NCI-H460 (cell line): Measurements from ENCODE around the gene MATCAP1. TPM values are rescaled to one million over a fixed set of nuclear protein-coding genes. Genes with fewer than 3 reads are reported as not detected.

Source experiments
- DNase-seq: peaks from one replicate; pipeline ENCODE4 v3.0.0-alpha.2; 2016; ENCODE audit warnings: low read depth; ENCODE audit errors: extremely low read depth
- polyA plus RNA-seq: library from polyadenylated mRNA; depleted of rRNA; stranded (reverse); fragments of >200 nt; gene quantifications from 2 replicates; pipeline ENCODE4 v1.2.3, GENCODE V29; 2014; cell fraction: nucleus; rRNA removed
- total RNA-seq: library from RNA; depleted of rRNA; stranded (reverse); fragments of >200 nt; shearing (Covaris generic); gene quantifications from 2 replicates; pipeline ENCODE4 v1.2.3, GENCODE V29; 2014; rRNA removed

MATCAP1 gene
- total RNA-seq = 9.6 and 10.8 TPM in 2 replicates
- 234 and 252 TPM in 2 replicates for polyA plus RNA-seq

DNA sequence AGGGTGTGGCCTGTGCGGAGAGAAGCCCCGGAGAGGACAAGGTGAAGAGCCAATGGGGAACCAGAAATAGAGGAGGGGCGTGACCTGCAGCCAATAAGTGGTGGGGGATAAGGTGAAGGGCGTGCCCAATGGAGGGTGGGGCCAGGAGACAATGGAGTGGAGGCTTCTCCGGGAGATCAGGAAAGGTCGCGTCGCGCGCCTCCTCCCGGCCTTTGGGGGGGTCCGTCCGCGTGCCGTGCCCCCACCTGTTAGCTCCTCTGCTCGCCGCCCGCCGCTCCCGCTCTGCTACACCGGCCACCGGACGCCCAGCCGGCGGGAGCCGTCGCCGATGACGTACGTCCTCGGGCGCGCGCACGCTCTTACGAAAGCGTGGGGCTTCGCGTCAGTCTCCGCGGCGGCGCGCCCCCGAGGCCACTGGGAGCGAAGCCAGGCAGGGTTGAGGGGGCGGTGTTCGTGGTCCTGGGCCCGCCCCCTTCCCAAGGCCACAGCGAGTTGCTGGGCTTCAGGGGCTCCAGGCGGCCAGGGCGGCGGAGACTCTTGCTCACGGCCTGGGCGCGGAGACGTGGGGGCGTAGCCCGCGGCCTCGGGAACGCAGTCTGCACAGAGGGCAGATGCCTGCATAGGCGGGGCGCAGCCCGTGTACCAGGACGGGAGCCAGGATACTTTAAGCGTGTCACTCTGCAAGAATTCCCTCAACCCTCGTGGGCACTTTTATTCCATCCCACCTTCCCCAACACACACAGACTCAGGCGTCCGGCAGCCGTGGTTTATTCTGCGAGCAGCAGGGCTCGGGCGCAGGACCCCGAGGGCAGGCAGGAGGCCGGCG is at the start of gene MATCAP1:
Gene MATCAP1, minus strand, starts transcription at position 337 of the 826 bp plus-strand sequence. CDS start 3,353 bp downstream, outside the sequence.
- DNase-seq = peak; percentile 99

DNA sequence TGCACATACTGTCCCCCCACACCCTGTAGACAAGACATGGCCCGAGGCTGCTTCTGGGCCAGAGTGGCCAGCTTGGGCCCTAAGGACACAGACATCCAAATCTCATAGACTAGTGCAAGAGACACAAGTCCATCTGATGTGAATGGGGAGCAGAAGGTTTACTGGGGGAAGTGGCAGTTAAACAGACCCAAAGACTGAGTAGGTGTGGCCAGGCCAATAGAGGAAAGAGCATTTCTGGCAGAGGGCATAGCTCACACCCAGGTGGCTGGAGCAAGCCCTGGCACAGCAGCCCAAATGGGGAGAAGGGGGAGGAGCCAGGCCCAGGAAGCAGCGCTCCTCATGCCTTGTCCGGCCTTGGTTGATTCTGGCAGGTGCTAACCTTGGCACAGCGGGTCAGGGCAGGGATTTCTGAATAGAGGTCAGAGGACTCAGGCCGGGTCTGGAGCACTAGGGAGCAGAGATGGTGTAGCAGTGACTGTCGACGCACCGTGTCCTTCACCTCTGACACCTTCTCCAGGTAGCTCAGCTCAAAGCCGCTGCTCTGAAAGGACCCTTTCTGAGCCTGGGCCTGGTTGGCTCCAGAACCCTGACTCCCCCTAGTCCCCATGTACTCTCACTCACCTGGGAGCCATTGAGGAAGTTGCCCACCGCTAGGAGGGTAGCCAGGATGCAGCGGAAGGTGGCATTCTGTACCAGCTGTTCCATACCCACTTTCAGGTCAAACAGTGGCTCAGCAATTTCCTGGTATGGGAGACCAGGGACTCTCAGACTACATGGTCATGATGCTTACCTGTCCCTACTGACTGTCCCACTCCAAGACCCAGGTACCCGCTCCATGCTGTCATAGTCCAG is 47.3 kb upstream of the MATCAP1 start:
- DNase-seq = no peak

DNA sequence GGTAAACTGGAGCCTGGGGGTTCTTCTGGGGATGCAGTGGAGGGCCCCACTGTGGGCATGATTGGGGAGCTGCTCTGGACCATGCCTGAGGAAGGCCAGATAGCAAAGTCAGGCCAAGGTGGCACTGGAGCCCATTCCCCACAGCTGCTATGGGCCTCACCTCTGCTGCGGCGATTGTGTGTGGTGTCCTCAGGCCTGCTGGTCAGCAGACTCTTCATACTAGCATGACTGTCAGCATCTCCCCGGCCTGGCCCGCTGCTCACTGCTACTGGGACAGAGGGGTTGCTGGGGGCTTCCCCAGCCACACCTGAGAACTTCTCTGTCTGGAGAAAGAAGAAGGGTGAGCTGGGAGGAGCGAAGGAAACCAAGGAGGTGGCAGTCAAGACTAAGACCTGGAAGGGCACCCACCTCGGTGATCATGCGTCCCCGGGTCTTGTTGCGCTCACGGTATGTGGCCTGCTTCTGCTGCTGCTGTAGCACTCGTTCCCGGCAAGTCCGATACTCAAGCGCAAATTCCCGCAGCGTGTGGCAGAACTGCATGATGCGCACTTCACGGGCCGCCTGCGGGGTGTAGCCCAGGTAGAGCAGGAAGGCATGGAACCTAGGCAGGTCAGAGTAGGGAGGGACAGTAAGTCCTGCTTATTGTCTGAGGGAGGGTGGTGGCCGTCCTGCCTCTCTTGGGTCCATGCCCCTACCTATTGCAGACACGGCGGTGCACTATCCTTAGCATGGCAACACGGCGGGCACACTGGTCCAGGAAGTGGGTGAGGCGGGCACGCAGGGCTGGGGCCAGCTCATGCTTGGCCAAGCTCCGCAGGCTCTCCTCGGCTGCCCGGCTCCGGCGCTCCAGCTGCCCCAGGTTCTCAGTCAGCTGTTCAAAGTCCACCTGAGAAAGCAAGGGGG is 46.4 kb upstream of the MATCAP1 start:
- DNase-seq = no peak

DNA sequence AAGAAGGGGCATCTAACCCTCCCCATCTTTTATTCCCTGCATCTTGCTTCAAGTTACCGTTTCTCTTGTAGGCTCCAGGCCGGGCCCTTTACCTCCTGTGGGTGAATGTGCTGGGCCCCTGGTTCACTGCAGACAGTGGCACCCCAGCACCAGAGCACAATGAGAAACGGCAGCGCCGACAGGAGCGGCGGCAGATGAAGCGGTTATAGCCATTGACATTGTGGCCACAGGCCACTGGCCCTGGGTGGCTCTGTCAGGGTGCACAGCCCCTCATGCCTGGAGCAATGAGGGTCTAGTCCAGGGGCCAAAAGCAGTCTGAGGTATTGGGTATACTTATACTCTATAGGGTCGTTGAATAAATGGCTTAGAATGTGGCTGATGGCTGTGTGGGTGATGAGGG is 45.1 kb upstream of the MATCAP1 start:
- DNase-seq = no peak

DNA sequence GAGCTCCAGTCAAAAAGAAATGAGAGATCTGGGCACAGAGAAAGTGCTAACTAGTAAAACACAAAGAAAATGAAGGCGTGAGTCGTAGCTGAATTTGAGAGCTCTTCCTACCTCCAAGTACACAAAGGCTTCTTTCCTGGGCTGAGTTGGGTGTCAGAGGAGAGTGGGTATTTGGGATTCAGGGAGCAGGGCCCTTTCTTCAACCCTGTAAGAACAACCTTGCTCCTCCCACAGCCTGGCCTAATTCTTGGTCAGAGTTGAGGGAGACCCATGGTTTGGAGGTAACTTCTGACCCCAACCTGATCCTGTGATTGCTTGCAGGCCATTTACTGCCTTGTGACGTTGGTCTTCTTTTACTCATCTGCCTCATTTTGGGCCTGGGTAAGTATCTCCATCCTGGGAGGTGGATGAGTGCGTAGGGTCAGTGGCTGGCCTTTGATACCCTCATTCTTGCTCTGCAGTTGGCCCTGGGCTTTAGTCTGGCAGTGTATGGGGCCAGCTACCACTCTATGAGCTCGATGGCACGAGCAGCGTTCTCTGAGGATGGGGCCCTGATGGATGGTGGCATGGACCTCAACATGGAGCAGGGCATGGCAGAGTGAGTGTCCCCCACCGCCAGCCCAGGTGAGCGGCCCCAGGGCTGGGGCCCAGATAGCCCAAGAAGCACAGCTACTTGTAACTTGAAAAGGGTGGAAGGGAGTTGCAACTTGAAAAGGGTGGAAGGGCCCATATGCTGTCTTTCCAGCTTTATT is 44.4 kb upstream of the MATCAP1 start:
- DNase-seq = no peak

DNA sequence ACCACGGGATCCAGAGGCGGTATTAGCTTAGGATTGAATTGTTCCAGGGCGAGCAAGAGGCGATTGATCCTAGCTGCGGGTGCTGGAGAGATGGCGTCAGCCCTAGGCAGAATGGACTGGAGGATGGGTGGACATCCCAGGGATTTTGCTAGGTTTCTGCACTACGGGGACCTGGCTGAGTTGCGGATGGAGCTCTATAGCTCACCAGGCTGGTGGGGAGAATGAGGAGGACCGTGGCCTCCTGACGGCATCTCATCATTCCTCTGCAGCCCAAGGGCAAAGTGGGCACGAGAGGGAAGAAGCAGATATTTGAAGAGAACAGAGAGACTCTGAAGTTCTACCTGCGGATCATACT is 43.8 kb upstream of the MATCAP1 start:
- no peak for DNase-seq

GRCh38 chr16:67226804-67227566 is 43.2 kb upstream of the MATCAP1 start, which contains the start of gene TMEM208:
TSS of gene TMEM208 (plus strand) at chr16:67227130. CDS start at chr16:67227219, 89 bp downstream.
- peak; percentile 100 for DNase-seq

GRCh38 chr16:67226295-67226803 is 42.6 kb upstream of the MATCAP1 start:
- DNase-seq = no peak

DNA sequence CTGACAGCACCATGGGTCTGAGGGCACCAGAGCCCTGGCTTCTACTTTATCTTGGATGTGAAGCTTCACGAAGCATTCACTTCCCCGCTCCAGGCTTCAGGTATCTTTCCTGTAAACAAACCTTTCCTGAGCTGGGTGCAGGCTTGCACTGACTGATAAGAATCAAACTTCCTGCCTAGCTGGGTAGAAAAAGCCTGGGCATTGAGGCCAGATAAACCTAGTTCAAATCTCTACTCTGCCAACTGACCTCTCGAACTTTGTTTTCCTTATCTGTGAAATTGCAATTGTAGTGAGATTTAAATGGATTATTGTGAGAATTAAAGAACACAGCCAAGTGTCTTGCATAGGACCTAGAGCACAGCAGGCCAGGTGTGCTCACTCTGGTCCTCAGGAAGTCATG is 40.2 kb upstream of the MATCAP1 start:
- DNase-seq = no peak

GRCh38 chr16:67216612-67217490 is 33.1 kb upstream of the MATCAP1 start:
- DNase-seq = no peak

DNA sequence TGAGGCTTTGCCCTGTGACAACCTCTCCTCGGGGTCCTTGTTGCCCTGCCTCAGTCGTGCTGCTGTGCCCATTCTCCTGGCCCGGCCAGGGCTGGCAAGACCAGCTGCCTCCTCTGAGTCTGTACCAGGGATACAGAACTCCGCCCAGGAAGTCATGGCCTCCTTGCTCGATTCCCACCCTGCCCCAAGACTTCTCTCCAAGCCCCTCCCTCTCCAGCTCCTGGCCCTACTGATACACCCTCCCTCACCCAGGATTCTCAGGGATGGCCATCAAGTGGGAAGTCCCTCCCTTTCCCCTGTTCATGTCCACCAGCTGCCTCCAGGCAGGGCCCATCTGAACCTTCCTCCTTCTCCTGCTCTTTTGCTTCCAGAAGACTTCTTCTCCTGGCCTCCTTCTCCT is 31.9 kb upstream of the MATCAP1 start:
- no peak for DNase-seq

GRCh38 chr16:67213197-67214019 is 29.6 kb upstream of the MATCAP1 start:
- no peak for DNase-seq

- no peak for DNase-seq
Observed at GRCh38 chr16:67212766-67213165, 29.0 kb upstream of the MATCAP1 start.

GRCh38 chr16:67211674-67212073 is 27.9 kb upstream of the MATCAP1 start:
- DNase-seq = no peak

- no peak for DNase-seq
Observed at GRCh38 chr16:67210069-67210937, 26.5 kb upstream of the MATCAP1 start.

DNA sequence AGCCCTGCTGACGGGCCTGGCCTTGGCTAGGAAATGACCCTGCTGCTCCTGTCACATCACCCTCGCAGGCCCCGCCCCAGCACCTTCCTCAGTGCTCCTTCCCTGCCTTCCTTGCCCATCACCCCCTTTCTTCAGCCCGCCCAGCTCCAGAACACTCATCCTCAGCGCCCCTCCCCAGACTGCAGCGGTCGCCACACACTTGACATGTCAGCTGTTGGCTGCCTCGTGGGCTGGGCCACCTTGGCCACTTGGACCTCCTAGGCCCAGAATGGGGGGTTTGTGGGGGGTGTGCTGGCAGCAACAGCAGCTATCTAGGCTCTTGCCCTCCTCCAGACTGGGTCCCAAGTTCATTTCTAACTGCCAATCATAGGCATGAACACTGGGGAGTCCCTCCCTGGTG is 25.8 kb upstream of the MATCAP1 start:
- no peak for DNase-seq
